Parathyroid adenoma (tissue), 2 donors: ENCODE data around the gene FOXO1.

ENCODE experiments used
- H2AFZ ChIP-seq: fragments of 300-600 bp; sonication (generic); one replicate; pipeline ENCODE4 v1.7.0; 2017; ENCODE audit warnings: antibody characterized with exemption, mild to moderate bottlenecking
- H3K27ac ChIP-seq: fragments of 300-600 bp; sonication (generic); one replicate; pipeline ENCODE4 v1.7.0; 2017
- H3K27me3 ChIP-seq: fragments of 300-600 bp; sonication (generic); one replicate; pipeline ENCODE4 v1.7.0; 2017; ENCODE audit warnings: low read length; ENCODE audit not compliant: control insufficient read depth, insufficient read depth
- H3K36me3 ChIP-seq: fragments of 300-600 bp; sonication (generic); one replicate; pipeline ENCODE4 v1.7.0; 2017; ENCODE audit warnings: low read length; ENCODE audit not compliant: control insufficient read depth, insufficient read depth
- H3K4me1 ChIP-seq: fragments of 300-600 bp; sonication (generic); one replicate; pipeline ENCODE4 v1.7.0; 2017; ENCODE audit warnings: control low read depth
- H3K4me2 ChIP-seq: fragments of 300-600 bp; sonication (generic); one replicate; pipeline ENCODE4 v1.7.0; 2017; ENCODE audit warnings: low read length
- H3K4me3 ChIP-seq: fragments of 300-600 bp; sonication (generic); one replicate; pipeline ENCODE4 v1.7.0; 2017; ENCODE audit warnings: low read depth, low read length
- H3K79me2 ChIP-seq: fragments of 300-600 bp; sonication (generic); one replicate; pipeline ENCODE4 v1.7.0; 2017; ENCODE audit warnings: control low read depth
- H3K9ac ChIP-seq: fragments of 300-600 bp; sonication (generic); one replicate; pipeline ENCODE4 v1.7.0; 2017; ENCODE audit warnings: mild to moderate bottlenecking
- H3K9me3 ChIP-seq: fragments of 300-600 bp; sonication (generic); one replicate; pipeline ENCODE4 v1.7.0; 2017; ENCODE audit warnings: low read length; ENCODE audit not compliant: control insufficient read depth
- TF ChIP-seq, protein P1 (sequence below): fragments of 300-600 bp; sonication (generic); IDR thresholded peaks from one replicate; pipeline ENCODE4 v1.7.0; 2017; ENCODE audit warnings: antibody characterized with exemption, mild to moderate bottlenecking
- donor health status: primary hyperparathyroidism.

The FOXO1 gene

DNA sequence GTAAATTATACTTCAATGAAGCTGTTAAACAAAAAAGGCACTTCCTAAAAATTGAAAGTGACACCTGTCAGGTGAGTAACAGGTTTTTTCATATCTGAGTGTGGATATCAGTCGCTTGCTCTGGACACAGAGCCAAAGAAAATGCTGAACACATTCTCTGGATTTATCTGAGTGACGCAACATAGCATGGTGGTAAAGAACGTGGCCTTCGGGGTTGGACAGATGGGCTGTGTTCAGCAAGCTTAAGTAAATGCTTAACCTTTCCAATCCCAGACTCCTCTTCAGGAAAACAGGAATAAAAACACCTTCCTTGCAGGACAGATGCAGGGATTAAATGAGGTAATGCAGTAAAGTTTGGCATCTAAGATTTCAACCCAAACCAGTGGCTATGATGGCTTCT, 132.0 kb downstream of the FOXO1 start:
- no peak overlapping the region for H3K4me2 ChIP-seq
- H3K9ac ChIP-seq = no peak overlapping the region
- H3K27ac ChIP-seq = no peak overlapping the region
- no peaks in the 10 kb centered on the region for H3K9me3 ChIP-seq
- no peak overlapping the region for H3K4me3 ChIP-seq
- no peaks in the 10 kb centered on the region for H3K79me2 ChIP-seq
- no peaks in the 10 kb centered on the region for H3K36me3 ChIP-seq
- H3K4me1 ChIP-seq = no peaks in the 10 kb centered on the region
- H2AFZ ChIP-seq = no peak overlapping the region
- TF ChIP-seq, protein P1, sequence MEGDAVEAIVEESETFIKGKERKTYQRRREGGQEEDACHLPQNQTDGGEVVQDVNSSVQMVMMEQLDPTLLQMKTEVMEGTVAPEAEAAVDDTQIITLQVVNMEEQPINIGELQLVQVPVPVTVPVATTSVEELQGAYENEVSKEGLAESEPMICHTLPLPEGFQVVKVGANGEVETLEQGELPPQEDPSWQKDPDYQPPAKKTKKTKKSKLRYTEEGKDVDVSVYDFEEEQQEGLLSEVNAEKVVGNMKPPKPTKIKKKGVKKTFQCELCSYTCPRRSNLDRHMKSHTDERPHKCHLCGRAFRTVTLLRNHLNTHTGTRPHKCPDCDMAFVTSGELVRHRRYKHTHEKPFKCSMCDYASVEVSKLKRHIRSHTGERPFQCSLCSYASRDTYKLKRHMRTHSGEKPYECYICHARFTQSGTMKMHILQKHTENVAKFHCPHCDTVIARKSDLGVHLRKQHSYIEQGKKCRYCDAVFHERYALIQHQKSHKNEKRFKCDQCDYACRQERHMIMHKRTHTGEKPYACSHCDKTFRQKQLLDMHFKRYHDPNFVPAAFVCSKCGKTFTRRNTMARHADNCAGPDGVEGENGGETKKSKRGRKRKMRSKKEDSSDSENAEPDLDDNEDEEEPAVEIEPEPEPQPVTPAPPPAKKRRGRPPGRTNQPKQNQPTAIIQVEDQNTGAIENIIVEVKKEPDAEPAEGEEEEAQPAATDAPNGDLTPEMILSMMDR = no peak
- no peaks in the 10 kb centered on the region for H3K27me3 ChIP-seq

DNA sequence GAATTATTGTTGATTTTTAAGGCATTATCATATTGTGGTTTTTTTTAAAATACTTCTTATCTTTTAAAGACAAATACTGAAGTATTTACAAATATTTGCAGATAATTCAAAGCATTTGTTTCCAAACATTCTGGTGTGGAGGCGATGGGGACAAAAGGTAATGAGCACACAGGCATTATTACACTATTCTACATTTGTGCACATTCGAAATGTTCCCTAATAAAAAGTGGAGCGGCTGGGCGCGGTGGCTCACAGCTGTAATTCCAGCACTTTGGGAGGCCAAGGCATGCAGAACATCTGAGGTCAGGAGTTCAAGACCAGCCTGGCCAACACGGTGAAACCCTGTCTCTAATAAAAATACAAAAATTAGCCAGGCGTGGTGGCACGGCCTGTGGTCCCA, 133.4 kb downstream of the FOXO1 start:
- Histone ChIP-seq H3K27ac (no peak overlapping the region), H3K4me3 (no peak overlapping the region), H3K9ac (no peak overlapping the region), H2AFZ (no peak overlapping the region), H3K4me2 (no peak overlapping the region), H3K4me1 (no peaks in the 10 kb centered on the region), H3K36me3 (no peaks in the 10 kb centered on the region), H3K27me3 (no peaks in the 10 kb centered on the region), H3K79me2 (no peaks in the 10 kb centered on the region), H3K9me3 (no peaks in the 10 kb centered on the region)
- TF ChIP-seq, protein P1 = no peak

DNA sequence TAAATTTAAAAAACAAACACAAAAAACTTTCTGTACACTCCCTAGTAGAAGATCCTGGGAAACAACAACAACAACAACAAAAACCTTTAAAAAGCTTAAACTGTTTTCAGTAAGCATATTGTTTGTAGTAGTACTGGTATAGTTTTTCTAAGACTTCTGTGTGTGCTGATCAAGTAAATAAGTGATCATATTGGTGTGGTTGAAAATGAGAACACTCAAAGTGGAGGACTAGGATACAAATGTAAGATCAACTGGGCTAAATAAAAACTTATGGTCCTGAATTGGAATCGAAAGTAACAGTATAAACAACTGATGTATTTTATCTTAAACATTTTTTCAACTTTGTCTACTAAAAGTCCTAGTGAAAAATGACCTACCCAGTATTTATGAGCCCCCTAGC, 135.5 kb downstream of the FOXO1 start:
- Histone ChIP-seq H3K27me3 (no peaks in the 10 kb centered on the region), H3K4me1 (no peaks in the 10 kb centered on the region), H3K4me3 (no peak overlapping the region), H3K9ac (no peak overlapping the region), H3K79me2 (no peaks in the 10 kb centered on the region), H3K9me3 (no peaks in the 10 kb centered on the region), H2AFZ (no peak overlapping the region), H3K27ac (no peak overlapping the region), H3K36me3 (no peaks in the 10 kb centered on the region), H3K4me2 (no peak overlapping the region)
- TF ChIP-seq, protein P1 = no peak

- Histone ChIP-seq H3K9ac (no peak overlapping the region), H3K4me2 (no peak overlapping the region)
Measured at GRCh38 chr13:40528881-40529280, 137.6 kb downstream of the FOXO1 start.

DNA sequence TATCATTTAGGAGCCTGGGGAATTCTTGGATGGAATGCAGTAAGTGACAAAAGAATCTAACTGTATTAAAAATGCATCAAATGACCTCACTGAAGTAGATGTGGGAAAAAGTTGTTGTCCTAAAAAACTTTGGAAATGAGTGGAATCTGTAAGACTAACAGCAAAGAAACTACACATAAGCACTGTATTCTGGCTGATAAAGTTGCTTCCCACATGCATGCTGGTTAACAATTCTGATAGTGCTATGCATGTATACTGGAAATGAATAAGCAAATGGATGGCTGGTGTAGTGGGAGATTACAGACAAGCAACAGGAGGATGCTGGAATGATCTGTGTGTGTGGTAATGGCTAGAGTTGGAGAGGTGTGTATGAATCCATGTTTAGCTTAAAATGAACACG, 138.5 kb downstream of the FOXO1 start:
- H3K9ac ChIP-seq = no peak overlapping the region
- no peak overlapping the region for H2AFZ ChIP-seq
- no peaks in the 10 kb centered on the region for H3K4me1 ChIP-seq
- H3K27me3 ChIP-seq = no peaks in the 10 kb centered on the region
- TF ChIP-seq, protein P1 = no peak
- no peaks in the 10 kb centered on the region for H3K9me3 ChIP-seq
- no peaks in the 10 kb centered on the region for H3K79me2 ChIP-seq
- H3K27ac ChIP-seq = no peak overlapping the region
- no peak overlapping the region for H3K4me2 ChIP-seq
- H3K36me3 ChIP-seq = no peaks in the 10 kb centered on the region
- H3K4me3 ChIP-seq = no peak overlapping the region

More at GRCh38 chr13:40528881-40529280, 137.6 kb downstream of the FOXO1 start:
- Histone ChIP-seq H3K27me3 (no peaks in the 10 kb centered on the region), H3K27ac (no peak overlapping the region), H2AFZ (no peak overlapping the region), H3K79me2 (no peaks in the 10 kb centered on the region), H3K4me1 (no peaks in the 10 kb centered on the region), H3K4me3 (no peak overlapping the region), H3K36me3 (no peaks in the 10 kb centered on the region), H3K9me3 (no peaks in the 10 kb centered on the region)
- TF ChIP-seq, protein P1 = no peak
